Esophagus mucosa (tissue), 1 donor: ENCODE measurements around the gene ZNF783. TPM values are rescaled to one million over a fixed set of nuclear protein-coding genes. Genes with fewer than 3 reads are reported as not detected.
A peak's percentile ranks its signal among the peaks of the same experiment; 100 is the strongest.
"Not testable (repeated sequence)": the region's sequence is repeated elsewhere in the genome, so short reads cannot be mapped to it uniquely, and the experiment has no call there.

ENCODE experiments used
- ATAC-seq: fragments of 200-7000 bp; cut with Tn5 transposase; one replicate; pipeline ENCODE4 v1.9.1; 2020
- total RNA-seq: library from RNA; stranded (reverse); gene quantifications from one replicate; pipeline ENCODE4 v1.2.4, GENCODE V29; 2023
- donor health status: DM: yes; HTN: yes; CAD: no.

Gene ZNF783
- total RNA-seq, 1 donor from 2014 or later, result 5.8 TPM

DNA sequence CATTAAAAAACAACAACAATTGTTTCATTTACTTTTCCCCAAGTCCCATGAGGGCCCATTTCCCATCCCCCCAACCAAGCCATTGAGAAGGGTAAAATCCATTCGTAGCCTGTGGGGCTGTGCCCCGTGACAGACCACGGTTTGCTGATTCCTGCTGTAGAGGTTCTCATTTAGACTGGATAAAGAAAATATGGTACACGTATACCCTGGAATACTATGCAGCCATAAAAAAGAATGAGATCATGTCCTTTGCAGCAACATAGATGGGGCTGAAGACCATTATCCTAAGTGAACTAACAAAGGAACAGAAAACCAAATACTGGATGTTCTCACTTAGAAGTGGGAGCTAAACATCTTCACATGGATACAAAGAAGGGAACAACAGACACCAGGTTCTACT, 44.9 kb downstream of the ZNF783 start:
- ATAC-seq, result no peak

DNA sequence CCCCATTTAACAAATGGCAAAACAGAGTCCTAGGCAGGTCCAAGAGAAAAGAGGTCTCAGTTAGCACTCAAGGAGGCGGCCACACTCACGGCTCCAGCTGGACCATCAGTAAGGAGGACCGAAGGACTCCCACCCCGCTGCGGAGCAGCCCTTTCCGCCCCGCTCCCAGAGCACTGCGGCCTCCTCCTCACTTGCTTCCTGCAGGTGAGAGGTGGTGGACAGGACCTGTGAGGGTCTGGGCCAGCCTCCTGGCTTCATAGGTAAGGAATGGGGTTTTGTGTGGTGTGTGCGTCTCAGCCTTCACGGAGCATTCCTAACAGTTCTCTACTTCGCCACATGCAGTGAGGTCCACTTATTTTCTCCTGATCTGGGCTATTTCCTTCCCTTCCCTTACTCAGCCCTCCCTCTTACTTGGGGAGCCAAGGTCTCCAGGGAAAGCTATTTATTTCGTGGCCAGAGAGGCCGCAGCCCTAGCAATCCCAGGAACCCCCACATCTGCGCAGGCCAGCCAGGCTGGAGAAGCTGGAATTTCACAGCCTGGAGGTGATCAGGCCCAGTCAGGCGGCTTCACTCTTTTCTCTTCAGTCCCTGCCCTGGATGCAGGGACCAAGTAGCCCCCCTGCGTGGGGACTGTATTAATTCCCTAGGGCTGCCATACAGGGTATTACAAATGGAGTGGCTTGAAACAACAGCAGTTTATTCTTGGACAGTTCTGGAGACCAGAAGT, 45.9 kb downstream of the ZNF783 start:
- ATAC-seq, result no peak

DNA sequence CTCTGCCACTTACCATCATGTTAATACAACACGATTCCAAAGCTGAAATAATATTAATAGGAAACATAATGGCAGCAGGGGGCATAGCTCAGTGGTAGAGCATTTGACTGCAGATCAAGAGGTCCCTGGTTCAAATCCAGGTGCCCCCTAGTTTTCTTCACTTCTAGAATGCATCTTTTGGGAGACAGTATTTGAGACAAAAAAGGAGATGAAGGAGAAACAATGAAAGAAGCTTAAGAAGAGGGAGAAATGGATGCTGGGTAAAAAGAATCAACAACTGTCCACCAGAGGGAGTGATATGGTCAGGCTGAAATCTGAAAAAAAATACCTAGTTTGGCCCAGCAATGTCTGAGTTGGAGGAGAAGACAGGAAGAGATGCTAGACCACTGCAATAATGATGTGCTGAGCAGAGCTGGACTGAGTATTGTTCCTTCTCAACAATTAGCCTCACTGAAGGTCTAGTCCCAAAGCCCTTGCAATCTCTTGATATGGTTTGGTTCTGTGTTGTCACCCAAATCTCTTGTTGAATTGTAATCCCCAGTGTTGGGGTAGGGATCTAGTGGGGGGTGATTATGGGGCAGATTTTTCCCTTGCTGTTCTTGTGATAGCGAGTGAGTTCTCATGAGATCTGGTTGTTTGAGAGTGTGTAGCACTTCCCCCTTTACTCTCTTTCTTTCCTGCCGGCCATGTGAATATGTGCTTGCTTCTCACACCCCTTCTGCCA, 48.3 kb downstream of the ZNF783 start:
- ATAC-seq, result peak; percentile 56

DNA sequence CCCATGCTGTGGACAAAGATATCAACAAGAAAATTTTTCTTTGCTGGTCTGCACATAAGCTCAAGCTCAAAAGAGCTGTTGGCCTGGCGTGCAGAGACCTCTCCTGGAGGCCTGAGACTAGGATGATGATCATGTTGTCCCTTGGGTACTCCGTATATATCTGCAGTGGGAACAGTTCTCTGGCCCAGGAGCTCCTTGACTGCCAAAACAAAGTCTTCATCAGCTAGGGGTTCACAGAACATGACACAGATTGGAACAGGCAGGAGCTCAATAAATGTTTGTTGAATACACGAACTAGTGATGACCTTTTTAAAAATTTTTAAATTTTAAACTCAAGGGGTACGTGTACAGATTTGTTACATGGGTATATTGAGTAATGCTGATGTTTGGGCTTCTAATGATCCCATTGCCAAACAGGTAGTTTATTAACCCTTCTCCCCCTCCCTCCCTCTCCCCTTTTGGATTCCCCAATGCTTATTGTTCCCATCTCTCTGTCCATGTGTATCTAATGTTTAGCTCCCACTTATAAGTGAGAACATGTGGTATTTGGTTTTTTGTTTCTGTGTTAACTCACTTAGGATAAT, 49.1 kb downstream of the ZNF783 start:
- no peak for ATAC-seq

DNA sequence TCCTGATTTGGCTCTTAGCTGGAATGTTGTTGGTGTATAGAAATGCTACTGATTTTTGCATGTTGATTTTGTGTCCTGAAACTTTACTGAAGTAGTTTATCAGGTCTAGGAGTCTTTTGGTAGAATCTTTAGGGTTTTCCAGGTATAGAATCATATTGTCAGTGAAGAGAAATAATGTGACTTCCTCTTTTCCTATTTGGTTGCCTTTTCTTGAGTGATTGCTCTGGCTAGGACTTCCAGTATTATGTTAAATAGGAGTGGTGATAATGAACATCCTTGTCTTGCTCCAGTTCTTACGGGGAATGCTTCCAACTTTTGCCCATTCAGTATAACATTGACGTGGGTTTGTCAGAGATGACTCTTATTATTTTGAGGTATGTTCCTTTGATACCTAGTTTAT, 52.0 kb downstream of the ZNF783 start:
- ATAC-seq, result no peak

DNA sequence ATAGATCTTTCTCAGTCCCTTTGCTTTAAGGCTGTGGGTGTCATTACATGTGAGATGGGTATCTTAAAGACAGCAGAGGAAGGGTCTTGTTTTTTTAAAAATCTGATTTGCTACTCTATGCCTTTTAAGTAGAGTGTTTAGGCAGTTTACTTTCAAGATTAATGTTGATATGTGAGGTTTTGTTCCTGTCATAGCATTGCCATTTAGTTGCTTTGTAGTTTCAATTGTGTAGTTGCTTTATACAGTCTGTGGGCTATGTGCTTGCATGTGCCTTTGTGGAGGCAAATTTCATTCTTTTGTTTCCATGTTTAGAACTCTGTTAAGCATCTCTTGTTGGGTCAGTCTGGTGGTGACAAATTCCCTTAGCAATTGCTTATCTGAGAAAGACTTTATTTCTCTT, 54.6 kb downstream of the ZNF783 start:
- ATAC-seq, result no peak

DNA sequence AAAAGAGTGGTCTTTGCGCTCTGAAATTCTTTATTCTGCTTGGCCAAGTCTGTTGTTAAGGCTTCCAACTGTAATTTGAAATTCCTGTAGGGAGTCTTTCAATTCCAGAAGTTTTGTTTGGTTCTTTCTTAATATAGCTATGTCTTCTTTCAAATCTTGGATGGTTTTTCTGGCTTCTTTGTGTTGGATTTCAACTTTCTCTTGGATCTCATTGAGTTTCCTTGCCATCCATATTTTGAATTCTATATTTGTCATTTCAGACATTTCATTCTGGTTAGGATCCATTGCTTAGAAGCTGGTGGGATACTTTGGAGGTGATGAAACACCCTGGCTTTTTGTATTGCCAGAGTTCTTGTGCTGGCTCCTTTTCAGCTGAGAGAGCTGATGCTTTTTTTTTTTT, 55.5 kb downstream of the ZNF783 start:
- no peak for ATAC-seq

DNA sequence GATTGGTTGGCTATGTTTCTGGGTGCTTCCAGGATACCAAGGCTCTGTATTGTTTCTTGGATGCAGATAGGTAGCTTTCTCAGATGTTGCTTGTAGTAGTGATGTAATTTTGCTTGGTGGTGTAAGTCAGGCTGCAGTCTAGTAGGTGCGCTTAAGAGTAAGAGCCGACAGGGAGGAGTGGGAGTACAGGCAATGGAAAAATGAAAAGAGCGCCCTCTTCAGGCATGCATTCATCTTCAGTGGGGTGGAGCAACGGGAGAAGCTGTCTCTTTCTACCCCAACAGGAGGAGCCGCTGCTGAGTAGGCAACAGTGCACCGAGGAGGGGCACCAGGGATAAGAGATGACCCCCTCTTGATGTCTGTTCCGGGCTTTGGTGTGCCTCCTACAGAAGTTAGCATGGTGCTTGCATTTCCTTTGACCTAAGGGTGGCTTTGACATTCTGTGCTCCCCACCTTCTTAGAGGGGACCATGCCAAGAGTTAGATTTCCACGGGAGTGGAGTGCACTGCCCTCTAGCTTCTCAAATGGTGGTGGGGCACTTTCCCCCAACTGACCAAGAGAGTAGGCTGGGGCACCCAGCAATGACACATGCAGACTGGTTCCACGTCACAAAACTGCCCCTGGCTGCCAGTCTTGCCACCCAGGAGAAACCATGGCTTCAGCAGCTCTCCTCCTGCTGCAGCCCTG, 56.1 kb downstream of the ZNF783 start:
- ATAC-seq, result no peak

DNA sequence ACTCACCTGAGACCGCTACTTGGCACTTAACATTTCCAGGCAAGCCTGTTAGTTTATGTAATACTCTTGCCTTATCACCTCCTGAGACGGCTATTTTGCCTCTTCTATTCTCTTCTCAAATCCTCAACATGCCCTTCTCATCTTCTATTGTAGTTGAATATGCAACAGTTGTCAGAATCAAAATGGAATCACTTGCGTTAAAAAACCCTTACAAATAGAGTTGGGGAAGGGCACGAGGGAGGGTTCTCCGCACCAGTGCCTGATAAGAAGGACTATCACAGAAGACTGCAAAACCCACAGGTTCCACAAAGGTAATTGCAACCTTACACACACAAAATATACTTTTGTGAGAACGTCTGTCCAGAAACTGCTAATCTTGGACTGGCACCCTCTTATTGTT, 57.4 kb downstream of the ZNF783 start:
- ATAC-seq, result no peak

DNA sequence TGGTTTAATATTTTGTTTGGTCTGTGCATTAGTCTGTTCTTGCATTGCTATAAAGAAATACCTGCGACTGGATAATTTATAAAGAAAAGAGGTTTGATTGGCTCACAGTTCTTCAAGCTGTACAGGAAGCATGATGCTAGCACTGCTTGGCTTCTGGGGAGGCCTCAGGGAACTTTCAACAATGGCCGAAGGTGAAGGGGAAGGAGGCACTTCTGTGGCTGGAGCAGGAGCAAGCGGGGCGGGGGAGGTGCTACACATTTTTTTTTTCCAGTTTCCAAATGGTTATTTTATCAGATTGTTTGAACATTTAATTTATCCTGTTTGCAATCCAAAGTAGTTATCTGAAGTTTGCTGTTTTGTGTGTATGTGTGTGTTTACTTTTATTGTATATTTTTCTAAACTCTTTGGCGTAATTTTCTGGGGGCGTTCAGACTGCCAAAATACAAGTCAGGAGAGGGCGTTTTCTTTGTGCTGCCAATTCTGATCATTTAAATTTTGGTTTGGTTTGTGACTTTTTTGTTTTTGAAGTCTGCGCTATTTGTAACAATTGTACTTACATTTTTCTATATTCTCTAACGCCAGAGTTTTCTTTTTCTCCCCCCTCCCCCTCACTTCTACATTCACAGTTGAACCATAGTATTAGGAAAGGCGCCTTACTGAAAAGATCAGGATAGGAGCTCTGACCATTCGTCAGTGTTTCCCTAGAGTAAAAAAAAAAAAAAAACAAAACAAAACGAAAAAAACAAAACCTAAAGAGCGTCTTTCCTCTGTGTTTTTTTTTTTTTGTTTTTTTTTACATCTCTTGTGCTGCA, 58.5 kb downstream of the ZNF783 start:
- ATAC-seq, result no peak

DNA sequence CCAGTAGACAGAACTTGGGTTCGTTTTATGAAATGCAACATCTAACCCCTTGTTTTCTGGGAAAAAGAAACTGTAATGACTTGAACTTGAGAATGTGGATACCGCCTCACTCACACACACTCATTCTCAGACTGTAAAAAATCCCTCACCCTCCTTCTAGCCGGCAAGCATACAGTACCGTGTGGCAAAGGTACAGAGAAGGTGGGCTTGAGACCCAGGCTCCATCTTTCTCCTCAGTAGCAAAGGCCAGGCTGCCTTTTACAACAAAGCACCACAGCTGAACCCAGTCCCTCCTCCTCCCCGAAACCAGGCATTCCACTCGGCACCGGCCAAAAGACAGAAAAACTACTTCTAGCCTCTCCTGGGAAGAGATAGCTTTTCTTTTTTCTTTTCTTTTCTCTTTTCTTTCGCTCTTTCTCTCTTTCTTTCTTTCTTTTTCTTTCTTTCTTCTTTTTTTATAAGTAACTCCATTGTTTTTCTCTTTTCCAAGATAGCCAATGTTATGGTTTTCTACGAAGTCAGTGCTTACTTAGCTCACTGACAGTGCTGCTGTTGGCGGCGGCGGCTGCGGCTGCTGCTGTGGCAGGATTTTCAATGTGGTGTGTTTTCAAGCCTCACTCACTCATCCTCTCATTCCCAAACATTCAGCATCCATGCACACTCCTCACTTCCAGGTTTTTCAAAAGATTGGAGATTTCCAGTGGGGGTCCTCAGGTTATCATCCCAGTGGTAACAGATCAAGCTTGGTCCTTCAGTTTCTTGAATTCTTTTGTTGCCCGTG, 59.3 kb downstream of the ZNF783 start:
- ATAC-seq, result not testable (repeated sequence)

DNA sequence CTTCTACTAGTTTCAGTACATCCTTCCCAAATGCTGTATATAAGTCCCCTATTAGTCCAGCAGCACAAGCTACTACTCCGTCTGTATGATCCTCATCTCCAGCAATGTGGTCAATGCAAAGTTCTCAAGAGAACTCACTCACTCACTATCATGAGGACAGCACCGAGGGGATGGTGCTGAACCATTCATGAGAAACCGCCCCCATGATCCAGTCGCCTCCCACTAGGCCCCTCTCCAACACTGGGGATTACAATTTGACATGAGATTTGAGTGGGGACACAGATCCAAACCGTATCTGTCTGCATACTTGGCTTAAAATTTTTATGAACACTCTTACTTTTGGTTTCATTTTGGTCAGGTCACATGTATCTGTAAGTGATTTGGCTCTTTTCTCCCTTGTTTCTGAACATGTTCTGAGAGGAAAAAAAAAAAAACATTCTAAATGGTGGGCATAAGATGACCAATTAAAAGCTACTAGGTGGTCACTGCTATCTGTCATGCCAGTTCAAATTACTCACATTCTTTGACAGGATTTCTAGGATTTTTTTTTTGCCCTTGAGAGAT, 60.1 kb downstream of the ZNF783 start:
- ATAC-seq, result no peak

DNA sequence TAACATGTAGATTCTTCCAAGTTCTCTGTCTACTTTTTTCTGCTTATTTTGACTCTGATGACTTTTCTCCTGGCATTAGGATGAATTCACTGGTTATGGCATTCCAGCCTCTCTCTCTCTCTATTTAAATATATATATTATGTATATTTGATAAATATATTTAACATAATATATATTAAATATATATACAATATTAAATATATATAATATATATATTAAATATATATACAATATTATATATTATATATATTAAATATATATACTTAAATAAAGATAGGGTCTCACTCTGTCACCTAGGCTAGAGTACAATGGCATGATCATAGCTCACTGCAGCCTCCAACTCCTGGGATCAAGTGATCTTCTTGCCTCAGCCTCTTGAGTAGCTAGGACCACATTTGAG, 60.7 kb downstream of the ZNF783 start:
- no peak for ATAC-seq

DNA sequence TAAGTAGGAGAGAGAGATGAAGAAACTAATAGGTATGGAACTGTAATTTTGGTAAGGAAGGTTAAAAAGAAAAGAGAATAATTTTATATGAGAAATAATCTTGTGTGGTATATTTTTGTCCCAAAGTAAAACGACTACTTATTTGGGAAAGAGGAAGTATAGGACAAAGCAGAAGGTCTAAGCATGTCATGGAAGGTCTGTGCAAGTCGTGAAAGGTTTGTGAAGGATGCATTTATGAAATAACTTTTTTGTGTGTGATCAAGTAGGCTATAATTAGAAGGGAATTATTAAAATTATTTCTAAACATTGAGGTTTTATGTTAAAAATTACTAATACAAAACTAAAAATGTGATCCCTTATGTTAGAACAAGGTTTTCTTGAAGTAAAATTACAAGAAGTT, 63.3 kb downstream of the ZNF783 start:
- no peak for ATAC-seq

DNA sequence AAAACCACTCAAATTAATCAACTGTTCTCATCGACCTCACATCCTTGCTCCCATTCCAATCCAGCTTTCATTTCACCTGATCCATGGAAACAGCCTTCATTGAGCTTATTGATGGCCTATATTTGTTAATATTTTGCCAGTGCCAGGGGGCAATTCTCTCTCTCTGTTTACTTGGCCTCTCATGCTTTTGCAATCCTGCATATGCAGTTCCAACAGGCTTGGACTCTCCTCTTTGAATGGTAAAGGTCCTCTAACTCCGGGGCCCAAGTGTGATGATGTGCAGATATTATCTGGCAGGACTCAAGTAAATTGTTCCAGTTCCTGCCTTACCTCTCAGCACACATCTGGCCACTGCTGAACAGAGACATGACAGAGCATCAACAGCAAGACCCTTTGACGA, 67.3 kb downstream of the ZNF783 start:
- no peak for ATAC-seq

DNA sequence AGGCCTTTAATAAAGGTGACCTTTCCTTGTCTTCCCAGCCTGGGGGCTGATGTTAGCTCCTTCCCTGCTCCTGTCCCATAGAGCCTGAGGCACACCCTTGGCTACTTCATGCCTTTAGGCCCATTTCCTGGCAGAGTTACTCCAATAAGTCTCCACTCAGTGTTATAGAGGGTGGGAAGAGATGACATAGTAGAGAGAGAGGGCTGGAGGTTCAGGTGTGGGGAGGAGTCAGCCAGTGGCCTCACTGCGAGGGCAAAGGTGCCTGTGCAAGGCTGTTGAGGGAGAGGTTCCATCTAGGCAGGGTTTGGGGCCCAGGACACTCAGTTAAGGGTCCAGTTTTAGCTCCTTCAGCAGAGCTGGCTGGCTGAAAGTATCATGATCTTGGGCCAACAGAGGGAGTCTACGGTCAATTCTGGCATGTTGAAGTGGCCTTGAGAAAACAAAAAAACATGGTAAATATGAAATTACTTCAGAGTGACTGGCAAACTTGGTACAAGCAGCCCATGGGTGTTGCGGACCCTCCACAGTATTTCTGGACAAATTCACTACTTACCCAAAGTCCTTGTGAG, 67.9 kb downstream of the ZNF783 start:
- ATAC-seq, result no peak

DNA sequence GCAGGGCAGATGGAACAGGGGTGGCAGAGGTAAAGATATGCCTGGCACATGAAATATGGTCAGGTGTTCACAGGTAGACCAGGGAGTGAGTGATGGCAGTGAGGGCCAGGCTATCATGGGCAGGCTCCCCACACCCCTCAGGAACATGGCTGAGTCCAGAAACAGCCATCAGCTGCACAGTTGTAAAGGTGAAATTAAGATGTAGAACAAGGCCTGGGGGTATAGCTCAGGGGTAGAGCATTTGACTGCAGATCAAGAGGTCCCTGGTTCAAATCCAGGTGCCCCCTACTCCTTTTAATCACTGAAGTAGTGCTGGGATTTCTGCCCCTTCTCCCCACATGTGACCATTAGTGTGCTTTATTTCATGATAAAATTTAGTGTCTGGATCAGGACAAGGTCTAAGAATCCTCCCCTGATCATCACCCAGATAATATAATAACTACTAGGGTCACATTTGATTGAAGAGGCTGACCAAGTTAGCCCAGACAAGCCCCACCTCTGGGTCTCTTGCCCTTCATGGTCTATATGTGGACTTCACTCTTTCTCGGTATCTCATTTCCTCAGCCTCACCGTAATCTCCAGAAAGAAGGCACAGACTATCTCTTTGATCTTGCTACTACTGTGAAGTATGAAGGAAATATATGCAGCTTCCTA, 69.0 kb downstream of the ZNF783 start:
- no peak for ATAC-seq

DNA sequence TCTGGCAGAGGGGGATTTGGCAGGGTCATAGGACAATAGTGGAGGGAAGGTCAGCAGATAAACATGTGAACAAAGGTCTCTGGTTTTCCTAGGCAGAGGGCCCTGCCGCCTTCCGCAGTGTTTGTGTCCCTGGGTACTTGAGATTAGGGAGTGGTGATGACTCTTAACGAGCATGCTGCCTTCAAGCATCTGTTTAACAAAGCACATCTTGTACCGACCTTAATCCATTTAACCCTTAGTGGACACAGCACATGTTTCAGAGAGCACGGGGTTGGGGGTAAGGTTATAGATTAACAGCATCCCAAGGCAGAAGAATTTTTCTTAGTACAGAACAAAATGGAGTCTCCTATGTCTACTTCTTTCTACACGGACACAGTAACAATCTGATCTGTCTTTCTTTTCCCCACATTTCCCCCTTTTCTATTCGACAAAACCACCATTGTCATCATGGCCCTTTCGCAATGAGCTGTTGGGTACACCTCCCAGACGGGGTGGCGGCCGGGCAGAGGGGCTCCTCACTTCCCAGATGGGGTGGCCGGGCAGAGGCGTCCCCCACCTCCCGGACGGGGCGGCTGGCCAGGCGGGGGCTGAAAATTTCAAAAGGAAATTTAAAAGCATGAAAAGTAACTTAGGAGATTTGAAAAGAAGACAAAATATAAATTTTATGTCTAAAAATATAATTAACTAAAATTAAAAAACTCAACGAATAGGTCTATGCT, 70.8 kb downstream of the ZNF783 start:
- ATAC-seq, result not testable (repeated sequence)

DNA sequence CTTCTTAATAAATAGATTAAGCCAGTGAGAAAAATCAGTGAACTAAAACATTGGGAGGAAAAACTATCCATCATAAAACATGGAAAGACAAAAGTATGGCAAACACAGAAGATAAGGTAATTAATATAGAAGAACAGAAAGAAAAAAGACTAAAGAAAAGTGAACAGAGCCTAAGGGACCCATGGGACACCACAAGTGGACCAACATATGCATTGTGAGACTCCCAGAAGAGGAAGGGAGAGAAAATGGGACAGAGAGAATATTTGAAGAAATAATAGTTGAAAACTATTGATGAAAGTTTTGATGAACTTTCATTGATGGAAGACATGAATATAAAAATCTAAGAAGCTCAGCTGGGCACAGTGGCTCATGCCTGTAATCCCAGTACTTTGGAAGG, 71.3 kb downstream of the ZNF783 start:
- no peak for ATAC-seq

DNA sequence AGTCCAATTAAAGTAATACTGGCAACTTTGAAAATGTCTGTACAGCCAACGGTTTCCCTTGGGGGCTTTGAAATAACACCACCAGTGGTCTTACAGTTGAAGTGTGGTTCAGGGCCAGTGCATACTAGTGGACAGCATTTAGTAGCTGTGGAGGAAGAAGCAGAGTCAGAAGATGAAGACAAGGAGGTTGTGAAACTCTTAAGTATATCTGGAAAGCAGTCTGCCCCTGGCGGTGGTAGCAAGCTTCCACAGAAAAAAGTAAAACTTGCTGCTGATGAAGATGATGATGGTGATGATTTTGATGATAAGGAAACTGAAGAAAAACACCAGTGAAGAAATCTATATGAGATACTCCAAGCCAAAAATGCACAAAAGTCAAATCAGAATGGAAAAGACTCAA, 72.2 kb downstream of the ZNF783 start:
- ATAC-seq, result no peak
